OCI-LY1 (cell line): Measurements from ENCODE around the gene BCL2L11.

Source experiments
- H2AFZ ChIP-seq: fragments of 200-600 bp; sonication (generic), shearing (Covaris generic); 2 replicates; pipeline ENCODE4 v1.6.0; 2014; ENCODE audit warnings: antibody characterized with exemption, mild to moderate bottlenecking, low read length
- H3F3A ChIP-seq: fragments of 200-600 bp; sonication (generic), shearing (Covaris generic); 2 replicates; pipeline ENCODE4 v1.6.0; 2014; ENCODE audit warnings: mild to moderate bottlenecking, antibody characterized with exemption, low read length, moderate library complexity; ENCODE audit not compliant: insufficient read depth
- H3K27ac ChIP-seq: fragments of 200-600 bp; sonication (generic); 2 replicates; pipeline ENCODE4 v1.5.1; 2014; ENCODE audit warnings: low read length, mixed run types, mild to moderate bottlenecking, low read depth; ENCODE audit not compliant: poor library complexity, severe bottlenecking
- H3K27me3 ChIP-seq: fragments of 200-600 bp; sonication (generic); 2 replicates; pipeline ENCODE4 v1.6.0; 2014; ENCODE audit warnings: antibody characterized with exemption, mild to moderate bottlenecking, low read length, moderate library complexity; ENCODE audit not compliant: insufficient read depth
- H3K36me3 ChIP-seq: fragments of 200-600 bp; sonication (generic); 2 replicates; pipeline ENCODE4 v1.6.1; 2014; ENCODE audit warnings: mild to moderate bottlenecking, antibody characterized with exemption, low read length, moderate library complexity, mixed read lengths; ENCODE audit not compliant: insufficient read depth
- H3K4me1 ChIP-seq: fragments of 200-600 bp; sonication (generic); 2 replicates; pipeline ENCODE4 v1.5.1; 2014; ENCODE audit warnings: mild to moderate bottlenecking, low read length, moderate library complexity; ENCODE audit not compliant: insufficient read depth, severe bottlenecking
- H3K4me2 ChIP-seq: fragments of 200-600 bp; sonication (generic), shearing (Covaris generic); 2 replicates; pipeline ENCODE4 v1.6.1; 2014; ENCODE audit warnings: low read length
- H3K4me3 ChIP-seq: fragments of 200-600 bp; sonication (generic); 2 replicates; pipeline ENCODE4 v1.5.1; 2014; ENCODE audit warnings: low read length, low read depth, mild to moderate bottlenecking, mixed read lengths; ENCODE audit not compliant: poor library complexity, severe bottlenecking
- H3K79me2 ChIP-seq: fragments of 200-600 bp; shearing (Covaris generic); 2 replicates; pipeline ENCODE4 v1.6.1; 2016; ENCODE audit warnings: mixed run types, low read length, mixed read lengths; ENCODE audit not compliant: insufficient read depth
- H3K9ac ChIP-seq: fragments of 200-600 bp; sonication (generic), shearing (Covaris generic); 2 replicates; pipeline ENCODE4 v1.6.1; 2014; ENCODE audit warnings: mild to moderate bottlenecking, low read length, mixed read lengths
- H3K9me2 ChIP-seq: fragments of 200-600 bp; sonication (generic), shearing (Covaris generic); 2 replicates; pipeline ENCODE4 v1.6.1; 2014; ENCODE audit warnings: low read depth, mild to moderate bottlenecking, low read length, mixed read lengths
- H3K9me3 ChIP-seq: fragments of 200-600 bp; shearing (Covaris generic); 2 replicates; pipeline ENCODE4 v1.6.1; 2014; ENCODE audit warnings: low read length, mixed read lengths
- H4K20me1 ChIP-seq: fragments of 200-600 bp; sonication (generic), shearing (Covaris generic); 2 replicates; pipeline ENCODE4 v1.6.0; 2016; ENCODE audit warnings: mild to moderate bottlenecking, low read length; ENCODE audit not compliant: insufficient read depth
- CTCF ChIP-seq: fragments of 200-600 bp; sonication (generic), shearing (Covaris generic); IDR thresholded peaks from 2 replicates; pipeline ENCODE4 v1.5.1; 2017; ENCODE audit warnings: mild to moderate bottlenecking, antibody characterized with exemption, low read length, moderate library complexity, mixed read lengths
- EZH2 ChIP-seq: fragments of 200-600 bp; sonication (generic), shearing (Covaris generic); IDR thresholded peaks from 2 replicates; pipeline ENCODE4 v1.8.0; 2017; ENCODE audit warnings: borderline replicate concordance, mixed run types, mild to moderate bottlenecking, antibody characterized with exemption, low read length, moderate library complexity, mixed read lengths

Gene BCL2L11

GRCh38 chr2:111155610-111156009, 34.9 kb downstream of the BCL2L11 start:
- H3K36me3 ChIP-seq, result peaks cover 99% of the 10 kb centered on the region
- peaks cover 24% of the 10 kb centered on the region; the same call in 1 of the 2 replicates for H3F3A ChIP-seq
- H3K4me2 ChIP-seq, result peak overlapping the region; percentile 54; the same call in 1 of the 2 replicates
- H3K27me3 ChIP-seq, result no peaks in the 10 kb centered on the region
- H4K20me1 ChIP-seq, result no peaks in the 10 kb centered on the region
- no peaks in the 10 kb centered on the region for H3K9me3 ChIP-seq
- TF ChIP-seq CTCF (no peak), EZH2 (no peak)
- no peak overlapping the region for H2AFZ ChIP-seq
- peak overlapping the region; percentile 26 for H3K4me3 ChIP-seq
- H3K9me2 ChIP-seq, result no peaks in the 10 kb centered on the region
- H3K9ac ChIP-seq, result peak overlapping the region; percentile 27; the same call in 1 of the 2 replicates
- peaks cover 99% of the 10 kb centered on the region for H3K4me1 ChIP-seq
- peak overlapping the region; percentile 93 for H3K27ac ChIP-seq
- peaks cover 75% of the 10 kb centered on the region for H3K79me2 ChIP-seq

- H3K9me3 ChIP-seq, result no peaks in the 10 kb centered on the region
- TF ChIP-seq CTCF, result no peak
- no peak for TF ChIP-seq EZH2
- peaks cover 99% of the 10 kb centered on the region for H3K4me1 ChIP-seq
- H3F3A ChIP-seq, result peaks cover 24% of the 10 kb centered on the region; the same call in 1 of the 2 replicates
- H2AFZ ChIP-seq, result no peak overlapping the region
- no peaks in the 10 kb centered on the region for H3K27me3 ChIP-seq
- peaks cover 69% of the 10 kb centered on the region for H3K79me2 ChIP-seq
- peak overlapping the region; percentile 54 for H3K4me2 ChIP-seq
- peaks cover 99% of the 10 kb centered on the region for H3K36me3 ChIP-seq
- peak overlapping the region; percentile 93 for H3K27ac ChIP-seq
- no peaks in the 10 kb centered on the region for H3K9me2 ChIP-seq
- H3K4me3 ChIP-seq, result peak overlapping the region; percentile 26
- H3K9ac ChIP-seq, result peak overlapping the region; percentile 27; the same call in 1 of the 2 replicates
- no peaks in the 10 kb centered on the region for H4K20me1 ChIP-seq
Measured at GRCh38 chr2:111156529-111156928, 35.8 kb downstream of the BCL2L11 start.

GRCh38 chr2:111157071-111157661, 36.5 kb downstream of the BCL2L11 start:
- H2AFZ ChIP-seq, result no peak overlapping the region
- peak overlapping the region; percentile 2 for H3K4me3 ChIP-seq
- H4K20me1 ChIP-seq, result no peaks in the 10 kb centered on the region
- no peaks in the 10 kb centered on the region for H3K9me2 ChIP-seq
- peak overlapping the region; percentile 34; the same call in 1 of the 2 replicates for H3K9ac ChIP-seq
- TF ChIP-seq EZH2, result no peak
- TF ChIP-seq CTCF, result no peak
- H3K36me3 ChIP-seq, result peaks cover 99% of the 10 kb centered on the region
- H3K79me2 ChIP-seq, result peaks cover 62% of the 10 kb centered on the region
- no peaks in the 10 kb centered on the region for H3K27me3 ChIP-seq
- H3K4me2 ChIP-seq, result peak overlapping the region; percentile 54
- H3F3A ChIP-seq, result peaks cover 24% of the 10 kb centered on the region; the same call in 1 of the 2 replicates
- peaks cover 99% of the 10 kb centered on the region for H3K4me1 ChIP-seq
- peak overlapping the region; percentile 93 for H3K27ac ChIP-seq
- no peaks in the 10 kb centered on the region for H3K9me3 ChIP-seq
